Endothelial cell (in vitro differentiated cells): Measurements from ENCODE around the gene ITGB7. TPM values are rescaled to one million over a fixed set of nuclear protein-coding genes. Genes with fewer than 3 reads are reported as not detected.

Source experiments
- total RNA-seq: library from RNA; stranded (reverse); fragmentation: NEBNext Ultra II Directional; extraction: Animal tissue kit (Norgen Biotek cat#: 25700); gene quantifications from one replicate; pipeline ENCODE4 v1.2.1, GENCODE V29; 2021; ENCODE audit not compliant: unreplicated experiment

ITGB7 gene
- total RNA-seq, 1 donor from 2014 or later: 0.56 TPM

Other genes starting within 250 kb of the ITGB7 start
- 629 TPM for gene EIF4B, start 200.8 kb downstream of the ITGB7 start, total RNA-seq
- gene TNS2, start 157.2 kb downstream of the ITGB7 start, total RNA-seq: 112 TPM
- 10.5 TPM for gene SPRYD3, start 127.9 kb downstream of the ITGB7 start, total RNA-seq
- 21.1 TPM for gene IGFBP6, start 109.6 kb downstream of the ITGB7 start, total RNA-seq
- gene SOAT2, start 103.8 kb downstream of the ITGB7 start, total RNA-seq: not detected
- 47.6 TPM for gene ZNF740, start 26.5 kb downstream of the ITGB7 start, total RNA-seq
- 23.8 TPM for gene CSAD, start 26.3 kb downstream of the ITGB7 start, total RNA-seq
- gene RARG, start 25.0 kb upstream of the ITGB7 start, total RNA-seq: 7.9 TPM
- 11.8 TPM for gene ESPL1, start 61.0 kb upstream of the ITGB7 start, total RNA-seq
- 444 TPM for gene PFDN5, start 88.3 kb upstream of the ITGB7 start, total RNA-seq
- 55.3 TPM for gene MYG1, start 92.4 kb upstream of the ITGB7 start, total RNA-seq
- 56.2 TPM for gene AAAS, start 114.4 kb upstream of the ITGB7 start, total RNA-seq
- 3.6 TPM for gene SP7, start 129.1 kb upstream of the ITGB7 start, total RNA-seq
- gene SP1, start 172.9 kb upstream of the ITGB7 start, total RNA-seq: 69.5 TPM
- gene AMHR2, start 216.6 kb upstream of the ITGB7 start, total RNA-seq: 1.3 TPM
- gene PRR13, start 234.5 kb upstream of the ITGB7 start, total RNA-seq: 131 TPM
- 1,084 TPM for gene PCBP2, start 244.9 kb upstream of the ITGB7 start, total RNA-seq